Duodenal mucosa (tissue), 2 donors: Measurements from ENCODE around the gene UBAP2.
A peak's percentile ranks its signal among the peaks of the same experiment; 100 is the strongest.

ENCODE experiments used
- H3K27ac ChIP-seq: one replicate; pipeline ENCODE4 v1.7.0; 2013; ENCODE audit warnings: low read depth, low read length
- H3K27me3 ChIP-seq, 2 donors: one replicate each; pipeline ENCODE4 v1.7.0; 2013; ENCODE audit warnings: low read length in 2 of 2, control low read depth in 1 of 2; ENCODE audit not compliant: insufficient read depth in 2 of 2, control insufficient read depth in 1 of 2
- H3K36me3 ChIP-seq, 2 donors: one replicate each; pipeline ENCODE4 v1.7.0; 2013; ENCODE audit warnings: low read length in 2 of 2, control low read depth in 1 of 2; ENCODE audit not compliant: insufficient read depth in 2 of 2, control insufficient read depth in 1 of 2
- H3K4me1 ChIP-seq, 2 donors: one replicate each; pipeline ENCODE4 v1.7.0; 2013; ENCODE audit warnings: low read length in 2 of 2, control low read depth in 1 of 2; ENCODE audit not compliant: insufficient read depth in 2 of 2, control insufficient read depth in 1 of 2
- H3K4me3 ChIP-seq, 2 donors: one replicate each; pipeline ENCODE4 v1.7.0; 2013; ENCODE audit warnings: low read length in 2 of 2, low read depth in 1 of 2
- H3K9ac ChIP-seq, 2 donors: one replicate each; pipeline ENCODE4 v1.7.0; 2013; ENCODE audit warnings: low read length in 2 of 2, low read depth in 1 of 2
- H3K9me3 ChIP-seq, 2 donors: one replicate each; pipeline ENCODE4 v1.7.0; 2013; ENCODE audit warnings: low read length in 2 of 2, control low read depth in 1 of 2; ENCODE audit not compliant: control insufficient read depth in 1 of 2

Gene UBAP2

DNA sequence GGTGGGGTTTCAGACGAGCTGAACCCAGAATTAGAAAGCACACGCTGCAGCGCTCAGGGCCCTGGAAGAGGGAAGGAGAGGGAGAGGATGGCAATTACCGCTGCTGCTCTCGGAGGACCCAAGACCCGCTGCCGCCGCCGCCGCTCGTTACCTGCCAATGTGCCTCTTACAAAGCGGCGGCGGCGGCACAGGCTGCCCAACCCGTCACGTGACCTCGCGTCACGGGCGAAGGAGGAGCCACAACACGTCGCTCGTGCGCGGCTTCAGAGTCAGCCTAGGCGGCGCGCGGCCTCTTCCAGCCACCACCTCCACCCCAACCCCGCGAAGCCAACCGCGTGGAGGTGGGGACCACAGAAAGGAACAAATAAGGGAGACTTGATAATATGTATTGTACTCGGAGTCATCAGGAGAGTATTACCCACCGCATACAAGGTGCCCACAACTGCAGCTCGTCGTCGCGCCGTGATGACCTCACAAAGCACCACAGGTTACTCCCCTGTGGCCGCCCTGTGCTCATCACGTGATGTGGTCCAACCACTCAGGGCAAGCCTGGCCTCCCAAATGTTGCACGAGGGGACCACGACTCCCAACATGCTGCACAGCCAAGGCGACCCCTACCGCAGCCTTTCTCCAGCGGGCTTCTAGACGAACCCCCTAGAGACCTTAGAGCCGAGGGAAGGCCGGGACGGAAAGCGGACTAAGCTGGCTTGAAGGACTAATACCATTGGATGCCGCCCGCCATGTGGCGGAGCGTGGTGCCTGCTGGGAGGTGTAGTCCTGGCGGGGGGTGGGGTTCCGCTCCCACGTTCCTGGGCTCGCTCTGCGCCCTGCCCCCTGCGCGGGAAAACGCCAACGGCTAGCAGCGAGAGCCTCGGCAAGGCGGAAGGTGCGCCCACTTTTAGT lies at the start of gene UBAP2:
TSS of gene UBAP2 (minus strand) at position 161 of the 903 bp plus-strand sequence. CDS start 31,739 bp downstream, outside the sequence.
- no peaks in the 10 kb centered on the region for H3K27me3 ChIP-seq
- no peaks in the 10 kb centered on the region for H3K9me3 ChIP-seq
- H3K36me3 ChIP-seq: no peaks in the 10 kb centered on the region
- H3K27ac ChIP-seq: peak within 1 kb of the TSS; percentile 94
- peaks cover 22 to 29% of the 10 kb centered on the region in 2 donors for H3K4me1 ChIP-seq
- H3K4me3 ChIP-seq: peak within 1 kb of the TSS; percentile 88 to 94
- H3K9ac ChIP-seq: peak within 1 kb of the TSS; percentile 95 to 96

DNA sequence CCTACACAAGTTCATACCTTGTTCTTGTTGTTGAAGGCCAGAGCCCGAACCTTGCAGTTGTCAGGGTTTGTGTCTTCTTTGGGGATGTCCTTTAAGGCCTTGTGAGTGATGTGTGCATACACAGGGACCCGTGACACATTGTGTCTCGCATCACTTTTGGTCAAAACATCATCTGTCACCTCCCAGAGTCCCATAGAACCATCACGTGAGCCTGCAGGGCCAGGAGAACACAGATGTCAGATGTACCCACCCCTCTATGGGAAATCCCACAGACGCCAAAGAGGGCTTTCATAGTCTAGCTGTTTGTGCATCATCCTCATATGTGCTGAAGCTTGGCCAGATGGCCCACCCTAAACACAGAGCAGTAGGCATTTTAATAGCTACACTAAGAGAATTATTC lies 49.6 kb upstream of the UBAP2 start:
- no peaks in the 10 kb centered on the region for H3K27me3 ChIP-seq
- no peak overlapping the region for H3K27ac ChIP-seq
- H3K9ac ChIP-seq: no peak overlapping the region
- peaks cover 25 to 75% of the 10 kb centered on the region in 2 donors for H3K36me3 ChIP-seq
- H3K9me3 ChIP-seq: no peaks in the 10 kb centered on the region
- H3K4me1 ChIP-seq: no peaks in the 10 kb centered on the region
- H3K4me3 ChIP-seq: no peak overlapping the region

DNA sequence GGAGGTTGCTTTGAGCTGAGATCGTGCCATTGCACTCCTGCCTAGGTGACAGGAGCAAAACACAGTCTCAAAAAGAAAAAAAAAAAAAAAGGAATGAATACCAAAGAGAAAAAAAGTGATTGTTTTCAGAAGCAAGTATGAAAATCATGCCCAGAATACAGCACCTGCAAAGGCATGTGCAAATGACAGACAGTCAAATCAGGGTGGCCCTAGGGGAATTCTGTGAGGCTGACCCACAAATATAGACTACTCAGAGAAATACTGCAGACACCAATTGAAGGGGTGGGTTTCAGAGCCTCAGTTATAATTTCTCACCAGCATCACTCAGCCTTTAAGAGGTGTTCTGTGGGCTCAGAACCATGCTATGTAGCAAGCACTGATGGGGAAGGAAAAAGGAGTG lies 49.2 kb upstream of the UBAP2 start:
- Histone ChIP-seq H3K36me3 (peaks cover 28 to 75% of the 10 kb centered on the region in 2 donors), H3K9ac (no peak overlapping the region), H3K9me3 (no peaks in the 10 kb centered on the region), H3K4me3 (no peak overlapping the region), H3K27ac (no peak overlapping the region), H3K27me3 (no peaks in the 10 kb centered on the region), H3K4me1 (no peaks in the 10 kb centered on the region)

- H3K4me3 ChIP-seq: no peak overlapping the region
- no peaks in the 10 kb centered on the region for H3K4me1 ChIP-seq
- peaks cover 28 to 75% of the 10 kb centered on the region in 2 donors for H3K36me3 ChIP-seq
- no peaks in the 10 kb centered on the region for H3K9me3 ChIP-seq
- H3K27me3 ChIP-seq: no peaks in the 10 kb centered on the region
- no peak overlapping the region for H3K27ac ChIP-seq
- H3K9ac ChIP-seq: no peak overlapping the region
Observed at GRCh38 chr9:34096751-34097150, 48.1 kb upstream of the UBAP2 start.

GRCh38 chr9:34093578-34093977 lies 44.9 kb upstream of the UBAP2 start:
- H3K4me3 ChIP-seq: no peak overlapping the region
- no peaks in the 10 kb centered on the region for H3K27me3 ChIP-seq
- peaks cover 38 to 88% of the 10 kb centered on the region in 2 donors for H3K36me3 ChIP-seq
- H3K9ac ChIP-seq: no peak overlapping the region
- H3K9me3 ChIP-seq: no peaks in the 10 kb centered on the region
- no peaks in the 10 kb centered on the region for H3K4me1 ChIP-seq
- H3K27ac ChIP-seq: no peak overlapping the region

- no peak overlapping the region for H3K27ac ChIP-seq
- H3K27me3 ChIP-seq: no peaks in the 10 kb centered on the region
- no peaks in the 10 kb centered on the region for H3K9me3 ChIP-seq
- no peak overlapping the region for H3K9ac ChIP-seq
- no peak overlapping the region for H3K4me3 ChIP-seq
- no peaks in the 10 kb centered on the region for H3K4me1 ChIP-seq
- H3K36me3 ChIP-seq: peaks cover 33 to 81% of the 10 kb centered on the region in 2 donors
Observed at GRCh38 chr9:34089311-34089710, 40.6 kb upstream of the UBAP2 start.

DNA sequence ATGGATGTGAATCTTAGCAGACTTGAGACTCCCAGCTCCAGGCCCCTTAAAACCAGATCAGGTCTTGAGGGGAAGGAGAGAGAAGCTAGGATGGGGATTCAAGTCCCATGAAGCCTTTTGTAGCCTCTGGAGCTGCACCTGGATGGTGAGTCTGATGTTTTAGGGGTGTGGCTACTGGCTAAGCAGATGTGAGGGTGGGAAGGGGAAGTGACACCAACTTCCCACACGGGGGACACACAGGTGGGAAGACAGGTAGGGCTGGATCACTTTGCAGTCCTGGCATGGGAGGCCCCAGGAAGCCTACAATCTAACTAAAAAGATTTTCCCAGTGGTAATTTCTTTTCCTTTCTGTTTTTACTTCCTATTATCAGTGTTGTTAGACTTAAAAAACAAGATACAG lies 38.7 kb upstream of the UBAP2 start:
- Histone ChIP-seq H3K27me3 (no peaks in the 10 kb centered on the region), H3K9ac (no peak overlapping the region), H3K4me3 (no peak overlapping the region), H3K36me3 (peaks cover 25 to 62% of the 10 kb centered on the region in 2 donors), H3K27ac (no peak overlapping the region), H3K9me3 (no peaks in the 10 kb centered on the region), H3K4me1 (no peaks in the 10 kb centered on the region)

DNA sequence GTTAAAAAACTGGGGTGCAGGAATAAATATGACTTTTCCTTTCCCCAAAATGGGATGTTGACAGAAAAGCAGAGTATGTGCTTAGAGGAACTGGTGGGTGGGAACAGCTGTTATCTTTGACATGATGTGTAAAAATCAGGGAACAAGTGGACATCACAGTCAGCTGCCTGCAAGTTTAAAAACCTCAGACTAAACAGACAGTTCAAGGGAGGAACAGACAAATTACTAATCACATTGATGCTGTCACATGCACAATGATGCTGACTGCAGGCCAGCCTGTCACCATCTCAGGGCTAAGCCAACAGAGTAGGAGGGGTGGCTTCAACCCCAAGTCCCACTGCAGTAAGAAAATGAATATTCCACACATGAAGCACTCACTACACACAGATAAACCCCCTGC lies 38.2 kb upstream of the UBAP2 start:
- H3K4me3 ChIP-seq: no peak overlapping the region
- no peak overlapping the region for H3K9ac ChIP-seq
- H3K9me3 ChIP-seq: no peaks in the 10 kb centered on the region
- no peaks in the 10 kb centered on the region for H3K4me1 ChIP-seq
- H3K27me3 ChIP-seq: no peaks in the 10 kb centered on the region
- H3K36me3 ChIP-seq: peaks cover 25 to 57% of the 10 kb centered on the region in 2 donors
- H3K27ac ChIP-seq: no peak overlapping the region

DNA sequence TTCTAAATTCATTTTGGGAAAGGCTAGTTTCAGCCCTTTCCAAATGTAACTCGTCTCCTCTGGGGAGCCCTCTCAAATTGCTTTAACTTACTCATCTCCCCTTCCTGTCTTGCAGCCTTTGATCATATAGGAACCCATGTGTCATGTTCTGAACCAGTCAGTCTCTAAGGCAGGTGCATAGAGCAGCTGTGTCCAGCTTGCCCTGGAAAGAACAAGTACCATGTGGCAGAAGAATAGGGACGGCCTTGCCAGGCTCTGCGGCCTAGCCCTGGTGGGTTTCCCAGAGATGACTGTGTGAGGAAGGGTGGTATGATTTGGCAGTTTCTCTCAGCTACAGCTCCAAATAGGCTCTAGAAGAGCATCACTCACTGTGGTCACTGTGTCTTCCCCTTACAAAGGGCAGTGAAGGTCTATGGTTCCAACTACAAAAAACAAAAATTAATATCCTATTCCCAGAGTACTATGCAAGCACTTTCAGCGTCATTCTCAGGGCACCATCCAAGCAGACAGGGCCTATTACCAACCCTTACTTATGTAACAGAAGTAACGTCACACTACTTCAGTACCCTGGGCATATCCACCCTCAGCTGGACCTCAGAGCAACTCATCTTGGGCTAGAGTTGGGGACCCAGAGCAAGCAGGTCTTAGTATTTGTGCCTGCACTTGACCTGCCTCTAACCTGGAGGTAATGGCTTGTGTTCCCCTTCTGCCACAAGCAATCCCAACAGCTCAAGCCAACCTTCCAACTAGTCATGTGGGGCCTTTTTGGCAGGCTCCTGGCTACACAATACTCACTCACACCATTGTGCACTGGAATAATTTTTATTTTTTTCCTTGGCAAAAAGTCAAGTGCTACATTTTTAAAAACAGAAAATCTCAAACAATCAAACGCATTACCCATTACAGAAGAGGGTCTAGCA lies 37.2 kb upstream of the UBAP2 start:
- Histone ChIP-seq H3K4me1 (no peaks in the 10 kb centered on the region), H3K27ac (no peak overlapping the region), H3K27me3 (no peaks in the 10 kb centered on the region), H3K9me3 (no peaks in the 10 kb centered on the region), H3K4me3 (no peak overlapping the region), H3K9ac (no peak overlapping the region), H3K36me3 (peaks cover 21 to 47% of the 10 kb centered on the region in 2 donors)

DNA sequence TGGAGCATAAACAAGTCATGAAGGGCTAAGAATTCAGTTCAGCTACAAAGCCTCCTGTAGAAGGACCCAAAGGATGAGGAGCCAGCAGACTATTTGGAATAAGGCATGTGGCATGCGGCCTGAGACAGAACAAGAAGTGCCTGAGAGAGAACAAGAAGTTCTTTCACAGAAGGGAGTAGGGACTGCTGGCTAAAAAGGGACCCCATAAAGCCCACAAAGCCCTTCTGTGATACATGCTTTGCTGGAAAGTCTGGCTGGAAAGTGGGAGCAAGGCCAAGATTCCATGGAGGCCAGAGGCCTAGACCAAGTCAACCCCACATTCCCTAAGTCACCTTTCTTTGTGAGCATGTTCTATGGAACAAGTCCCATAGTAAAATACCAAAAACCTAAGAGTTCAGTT lies 35.9 kb upstream of the UBAP2 start:
- H3K4me1 ChIP-seq: no peaks in the 10 kb centered on the region
- no peak overlapping the region for H3K27ac ChIP-seq
- no peak overlapping the region for H3K9ac ChIP-seq
- H3K9me3 ChIP-seq: no peaks in the 10 kb centered on the region
- no peak overlapping the region for H3K4me3 ChIP-seq
- H3K27me3 ChIP-seq: no peaks in the 10 kb centered on the region
- H3K36me3 ChIP-seq: peaks cover 21 to 39% of the 10 kb centered on the region in 2 donors
